Measurements from ENCODE around the gene NDUFS7.

DNA sequence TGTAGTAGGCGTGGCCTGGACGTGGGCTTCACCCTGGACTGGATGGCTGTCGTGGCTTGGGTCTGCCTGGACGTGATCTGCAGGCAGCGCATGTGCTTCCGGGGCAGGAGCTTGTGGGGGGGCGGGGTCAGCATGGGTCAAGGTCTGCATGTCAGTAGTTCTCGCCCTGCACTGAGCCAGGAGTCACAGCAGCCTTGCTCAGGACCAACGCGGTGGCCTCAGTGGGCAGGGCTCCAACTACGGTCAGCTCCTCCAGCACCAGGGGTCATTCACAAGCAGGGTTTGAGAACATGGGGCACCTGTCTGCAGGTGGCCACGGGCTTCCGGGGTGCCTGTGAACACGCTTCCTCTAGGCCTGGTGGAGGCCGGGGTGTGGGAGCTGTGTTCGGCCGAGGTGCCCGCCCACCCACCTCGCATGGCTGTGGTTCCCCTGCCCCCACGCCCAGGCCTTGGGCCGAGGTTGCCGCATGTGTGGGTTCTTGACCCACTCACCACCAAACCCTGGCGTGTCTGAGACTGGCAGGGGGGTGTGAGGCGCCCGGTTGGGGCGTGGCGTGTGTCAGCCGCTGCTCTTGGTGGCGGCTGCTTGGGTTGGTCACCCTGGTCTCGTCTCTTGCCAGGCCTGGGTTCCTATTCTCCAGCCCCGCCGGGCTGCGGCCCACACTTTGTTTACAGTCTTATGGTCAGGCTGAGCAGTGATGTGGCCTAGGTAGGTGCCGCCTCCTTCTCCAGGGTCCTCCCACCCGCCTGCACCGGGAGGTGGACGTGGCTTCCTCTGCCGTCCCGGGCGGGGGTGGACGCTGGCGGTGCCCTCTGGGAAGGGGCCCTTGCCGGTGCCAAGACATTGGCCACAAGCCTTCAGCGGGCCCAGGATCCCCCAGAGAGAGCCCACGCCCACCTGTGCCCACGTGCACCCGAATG, 49.7 kb downstream of the NDUFS7 start:
- TF ChIP-seq POLR2A (IDR thresholded peaks at IDR 0.05), result no peak
- TF ChIP-seq, protein P1, sequence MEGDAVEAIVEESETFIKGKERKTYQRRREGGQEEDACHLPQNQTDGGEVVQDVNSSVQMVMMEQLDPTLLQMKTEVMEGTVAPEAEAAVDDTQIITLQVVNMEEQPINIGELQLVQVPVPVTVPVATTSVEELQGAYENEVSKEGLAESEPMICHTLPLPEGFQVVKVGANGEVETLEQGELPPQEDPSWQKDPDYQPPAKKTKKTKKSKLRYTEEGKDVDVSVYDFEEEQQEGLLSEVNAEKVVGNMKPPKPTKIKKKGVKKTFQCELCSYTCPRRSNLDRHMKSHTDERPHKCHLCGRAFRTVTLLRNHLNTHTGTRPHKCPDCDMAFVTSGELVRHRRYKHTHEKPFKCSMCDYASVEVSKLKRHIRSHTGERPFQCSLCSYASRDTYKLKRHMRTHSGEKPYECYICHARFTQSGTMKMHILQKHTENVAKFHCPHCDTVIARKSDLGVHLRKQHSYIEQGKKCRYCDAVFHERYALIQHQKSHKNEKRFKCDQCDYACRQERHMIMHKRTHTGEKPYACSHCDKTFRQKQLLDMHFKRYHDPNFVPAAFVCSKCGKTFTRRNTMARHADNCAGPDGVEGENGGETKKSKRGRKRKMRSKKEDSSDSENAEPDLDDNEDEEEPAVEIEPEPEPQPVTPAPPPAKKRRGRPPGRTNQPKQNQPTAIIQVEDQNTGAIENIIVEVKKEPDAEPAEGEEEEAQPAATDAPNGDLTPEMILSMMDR (IDR thresholded peaks at IDR 0.05), result no peak
